Measurements from ENCODE around the gene NPFF. TPM values are rescaled to one million over a fixed set of nuclear protein-coding genes. Genes with fewer than 3 reads are reported as not detected.
"Not testable (repeated sequence)": the region's sequence is repeated elsewhere in the genome, so short reads cannot be mapped to it uniquely, and the experiment has no call there.

The NPFF gene
- total and polyA plus RNA-seq, 2 of the 13 experiments (the other 11 are each of a cell fraction or from before 2014, with no cell fraction given) = not detected

GRCh38 chr12:53481939-53482586 is 25.2 kb downstream of the NPFF start (continued):
- TF ChIP-seq ZNF710 (CRISPR knock-in tag; IDR thresholded peaks at IDR 0.05; ENCODE audit: borderline replicate concordance) = no peak
- no peak for TF ChIP-seq ZC3H13 (CRISPR knock-in tag; IDR thresholded peaks at IDR 0.05)
- TF ChIP-seq THYN1 (CRISPR knock-in tag; IDR thresholded peaks at IDR 0.05; ENCODE audit: borderline replicate concordance, low read depth) = no peak
- TF ChIP-seq USF2 (IDR thresholded peaks at IDR 0.05; ENCODE audit: low read depth, low read length) = no peak
- TF ChIP-seq USF2 (CRISPR knock-in tag; IDR thresholded peaks at IDR 0.05; ENCODE audit: borderline replicate concordance) = no peak
- no peak for TF ChIP-seq SMAD3 (CRISPR knock-in tag; IDR thresholded peaks at IDR 0.05)

- H3K9ac ChIP-seq (ENCODE audit: insufficient read depth, low read depth, low read length); H2AFZ ChIP-seq (ENCODE audit: low read length); DNase-seq (ENCODE audit: low spot score); FAIRE-seq; BruUV-seq (replicated peaks); H3K4me1 ChIP-seq (ENCODE audit: insufficient read depth, low read length); H3K4me3 ChIP-seq (replicated peaks in 1 of 3; ENCODE audit: insufficient read depth in 1 of 3, low read depth in 2 of 3, low read length in 3 of 3); H3K9me3 ChIP-seq (ENCODE audit: low read length); H3K27me3 ChIP-seq (ENCODE audit: control insufficient read depth in 1 of 2, insufficient read depth in 2 of 2, low read length in 2 of 2); H3K4me2 ChIP-seq (ENCODE audit: low read depth, low read length); H3K79me2 ChIP-seq (ENCODE audit: insufficient read depth, low read length); in situ Hi-C loops (cut with HindIII; ENCODE audit: extremely low pct_ligation_motif_present, low pct_unique_long_range_greater_than_20kb); intact Hi-C loops (cut with micrococcal nuclease; ENCODE audit: unreplicated experiment); ATAC-seq; H3K27ac ChIP-seq (ENCODE audit: extremely low read length, insufficient read depth, low read length); CTCF ChIA-PET (ENCODE audit: low intra/inter-chr PET ratio, low total read pairs): not testable (repeated sequence)
- 97% methylated on average over 6 of the region's 6 CpGs for WGBS (ENCODE audit: low lambda C conversion rate)
- TF ChIP-seq PAF1 (CRISPR knock-in tag; IDR thresholded peaks at IDR 0.05) (0 out of 2 replicates have a peak, but pooled peaks have one; percentile 17), ARID4A (CRISPR knock-in tag; IDR thresholded peaks at IDR 0.05; ENCODE audit: borderline replicate concordance) (0 out of 2 replicates have a peak, but pooled peaks have one; percentile 21)
- POLR2A ChIA-PET = interaction anchor here (0.8 to 4.2 kb wide), 9 partner anchors 8 to 160 kb away, joined by 3 to 58 read pairs (median 5); partner anchors contain the start of genes AAAS, MAP3K12, PRR13 and SP1
- peaks cover 12% of the 10 kb centered on the region for H4K20me1 ChIP-seq (ENCODE audit: insufficient read depth, low read length)
- H3K36me3 ChIP-seq (replicated peaks in 1 of 2; ENCODE audit: control insufficient read depth in 1 of 2, insufficient read depth in 2 of 2, low read length in 2 of 2) = peaks cover 16 to 55% of the 10 kb centered on the region in 2 experiments
Observed at GRCh38 chr12:53481458-53481857, 25.8 kb downstream of the NPFF start.
